ENCODE data around the gene TCFL5. TPM values are rescaled to one million over a fixed set of nuclear protein-coding genes. Genes with fewer than 3 reads are reported as not detected.
A peak's percentile ranks its signal among the peaks of the same experiment; 100 is the strongest.

The TCFL5 gene
- total RNA-seq, 4 donors from 2014 or later: 9.0 to 20.3 (median 12.7) TPM

- no peak overlapping the region for H3K4me3 ChIP-seq
- 82% methylated on average over 7 of the region's 10 CpGs for WGBS
These were observed 49.9 kb downstream of the TCFL5 start for GRCh38 chr20:62811720-62812119.

GRCh38 chr20:62811320-62811719 is 50.3 kb downstream of the TCFL5 start:
- WGBS: 95% methylated on average over 5 of the region's 21 CpGs
- peaks cover 39% of the 10 kb centered on the region for H3K4me1 ChIP-seq
- peaks cover 16% of the 10 kb centered on the region for H3K27me3 ChIP-seq
- no peak overlapping the region for H3K27ac ChIP-seq
- DNase-seq (ENCODE audit: low spot score in 2 of 2): no peak
- H3K9me3 ChIP-seq: no peaks in the 10 kb centered on the region
- TF ChIP-seq EP300 (IDR thresholded peaks at IDR 0.05) (no peak), CTCF (IDR thresholded peaks at IDR 0.05) (no peak), POLR2A (IDR thresholded peaks at IDR 0.05) (no peak), POLR2AphosphoS5 (IDR thresholded peaks at IDR 0.05) (no peak)
- no peak overlapping the region for H3K4me3 ChIP-seq
- peaks cover 59% of the 10 kb centered on the region for H3K36me3 ChIP-seq

More at GRCh38 chr20:62811720-62812119, 49.9 kb downstream of the TCFL5 start:
- no peaks in the 10 kb centered on the region for H3K9me3 ChIP-seq
- H3K36me3 ChIP-seq: peaks cover 59% of the 10 kb centered on the region
- H3K27me3 ChIP-seq: peaks cover 20% of the 10 kb centered on the region
- H3K27ac ChIP-seq: no peak overlapping the region
- H3K4me1 ChIP-seq: peaks cover 39% of the 10 kb centered on the region
- TF ChIP-seq POLR2A (IDR thresholded peaks at IDR 0.05) (no peak), CTCF (IDR thresholded peaks at IDR 0.05) (no peak), POLR2AphosphoS5 (IDR thresholded peaks at IDR 0.05) (no peak), EP300 (IDR thresholded peaks at IDR 0.05) (no peak)
- DNase-seq (ENCODE audit: low spot score in 2 of 2): no peak

- peaks cover 34% of the 10 kb centered on the region for H3K4me1 ChIP-seq
- no peak overlapping the region for H3K4me3 ChIP-seq
- H3K36me3 ChIP-seq: peaks cover 59% of the 10 kb centered on the region
- no peak overlapping the region for H3K27ac ChIP-seq
- no peaks in the 10 kb centered on the region for H3K9me3 ChIP-seq
- peaks cover 2% of the 10 kb centered on the region for H3K27me3 ChIP-seq
- TF ChIP-seq CTCF (IDR thresholded peaks at IDR 0.05) (no peak), EP300 (IDR thresholded peaks at IDR 0.05) (no peak), POLR2AphosphoS5 (IDR thresholded peaks at IDR 0.05) (no peak), POLR2A (IDR thresholded peaks at IDR 0.05) (no peak)
- WGBS: 93% methylated on average over 17 of the region's 24 CpGs
- no peak for DNase-seq (ENCODE audit: low spot score in 2 of 2)
These were observed 51.8 kb downstream of the TCFL5 start for GRCh38 chr20:62809530-62810428.

GRCh38 chr20:62808211-62808865 is 53.3 kb downstream of the TCFL5 start:
- H3K36me3 ChIP-seq: peaks cover 52% of the 10 kb centered on the region
- no peak overlapping the region for H3K4me3 ChIP-seq
- H3K9me3 ChIP-seq: no peaks in the 10 kb centered on the region
- no peak for DNase-seq (ENCODE audit: low spot score in 2 of 2)
- peaks cover 36% of the 10 kb centered on the region for H3K4me1 ChIP-seq
- WGBS: 42% methylated on average over 19 of the region's 21 CpGs
- H3K27me3 ChIP-seq: no peaks in the 10 kb centered on the region
- TF ChIP-seq CTCF (IDR thresholded peaks at IDR 0.05): peak; percentile 90
- no peak for TF ChIP-seq POLR2A (IDR thresholded peaks at IDR 0.05)
- no peak overlapping the region for H3K27ac ChIP-seq
